GM12878 (cell line): ENCODE results near the gene LETMD1. TPM values are rescaled to one million over a fixed set of nuclear protein-coding genes. Genes with fewer than 3 reads are reported as not detected.

Experiments used
- ATAC-seq: fragments of 200-7000 bp; cut with Tn5 transposase; 3 replicates; pipeline ENCODE4 v1.9.1; 2020; ENCODE audit warnings: mild to moderate bottlenecking, moderate library complexity
- BruUV-seq: library from RNA; stranded (reverse); fragments of 400-500 nt; replicated peaks from 2 replicates; lab custom pipeline; 2021; lab: Mats Ljungman, UMichigan
- CTCF ChIA-PET: fragments of 300-600 bp; sonication (Branson Sonifier 250); formaldehyde crosslinking; extraction: SDS; loops from one replicate; lab custom pipeline; 2021; ENCODE audit warnings: inconsistent platforms; lab: Yijun Ruan, JAX
- POLR2A ChIA-PET: fragments of 350-600 bp; formaldehyde crosslinking; extraction: SDS; loops from one replicate; lab custom pipeline; 2021; ENCODE audit warnings: inconsistent platforms; lab: Charles Lee
- RAD21 ChIA-PET: fragments of 300-600 bp; sonication (Branson Sonifier 250); formaldehyde crosslinking; loops from one replicate; lab custom pipeline; 2023; ENCODE audit warnings: antibody characterized with exemption; ENCODE audit not compliant: unreplicated experiment; lab: Charles Lee
- SMC1A ChIA-PET: fragments of 300-600 bp; sonication (Branson Sonifier 250); formaldehyde crosslinking; loops from one replicate; lab custom pipeline; 2023; ENCODE audit not compliant: unreplicated experiment, uncharacterized antibody; lab: Charles Lee
- DNase-seq: peaks from one replicate; pipeline ENCODE4 v3.0.0-alpha.2; 2011; ENCODE audit warnings: low read depth, low spot score
- FAIRE-seq: peaks from 3 replicates; lab custom pipeline; 2011; peaks lifted over from hg19 to GRCh38; lab: Jason Lieb, UNC
- H2AFZ ChIP-seq: 2 replicates; pipeline ENCODE4 v1.6.0; 2011; ENCODE audit warnings: low read depth, low read length, control low read depth; ENCODE audit not compliant: control insufficient read depth
- H3K27ac ChIP-seq: 2 replicates; pipeline ENCODE4 v1.5.1; 2011; ENCODE audit warnings: control low read depth; ENCODE audit not compliant: control insufficient read depth, insufficient read depth
- H3K27me3 ChIP-seq, 2 experiments: replicated peaks in 1 of 2; 2 replicates each; pipeline versions ENCODE4 v1.6.0 to v1.6.1; 2011; ENCODE audit warnings: low read length in 1 of 2; ENCODE audit not compliant: control insufficient read depth in 2 of 2, insufficient read depth in 2 of 2
- H3K36me3 ChIP-seq, 2 experiments: 2 replicates each; pipeline ENCODE4 v1.5.1; 2011; ENCODE audit warnings: low read length in 1 of 2; ENCODE audit not compliant: control insufficient read depth in 2 of 2, insufficient read depth in 2 of 2
- H3K4me1 ChIP-seq: 2 replicates; pipeline ENCODE4 v1.6.1; 2011; ENCODE audit warnings: mild to moderate bottlenecking, low read length, moderate library complexity, mixed read lengths; ENCODE audit not compliant: control insufficient read depth, insufficient read depth
- H3K4me2 ChIP-seq: 2 replicates; pipeline ENCODE4 v1.6.0; 2011; ENCODE audit warnings: control low read depth; ENCODE audit not compliant: control insufficient read depth, insufficient read depth
- H3K4me3 ChIP-seq: fragments of 200-600 bp; sonication (generic); 2 replicates; pipeline ENCODE4 v1.5.1; 2016
- H3K79me2 ChIP-seq: 2 replicates; pipeline ENCODE4 v1.6.0; 2011; ENCODE audit warnings: low read length; ENCODE audit not compliant: control insufficient read depth, insufficient read depth
- H3K9ac ChIP-seq: 2 replicates; pipeline ENCODE4 v1.8.0; 2011; ENCODE audit warnings: low read length, control low read depth, mixed read lengths; ENCODE audit not compliant: control insufficient read depth, insufficient read depth
- H3K9me3 ChIP-seq: replicated peaks from 3 replicates; pipeline ENCODE4 v1.5.1; 2011; ENCODE audit warnings: mild to moderate bottlenecking, low read length; ENCODE audit not compliant: control insufficient read depth, insufficient read depth
- H4K20me1 ChIP-seq: 2 replicates; pipeline ENCODE4 v1.6.0; 2011; ENCODE audit not compliant: control insufficient read depth, insufficient read depth
- CTCF ChIP-seq, 3 experiments: IDR thresholded peaks in 2 of 3; conservative IDR thresholded peaks in 1 of 3; 2 replicates each; pipeline ENCODE4 v1.5.1; 2011; ENCODE audit warnings: low read depth in 3 of 3, low read length in 3 of 3, mild to moderate bottlenecking in 3 of 3, control low read depth in 2 of 3, moderate library complexity in 2 of 3, inconsistent platforms in 1 of 3, mixed read lengths in 1 of 3; ENCODE audit not compliant: control insufficient read depth in 2 of 3, insufficient read depth in 1 of 3; ENCODE audit errors: extremely low read depth in 1 of 3
- GABPA ChIP-seq: IDR thresholded peaks from 2 replicates; pipeline ENCODE4 v1.6.1; 2014; ENCODE audit warnings: antibody characterized with exemption, low read depth, mild to moderate bottlenecking, inconsistent platforms
- MEF2A ChIP-seq: IDR thresholded peaks from 2 replicates; pipeline ENCODE4 v1.6.1; 2011; ENCODE audit warnings: low read depth, mild to moderate bottlenecking, low read length, moderate library complexity; ENCODE audit not compliant: insufficient read depth
- RAD21 ChIP-seq: IDR thresholded peaks from 2 replicates; pipeline ENCODE4 v1.6.1; 2011; ENCODE audit warnings: mild to moderate bottlenecking, low read depth, low read length, moderate library complexity; ENCODE audit not compliant: insufficient read depth
- SMC3 ChIP-seq: IDR thresholded peaks from 2 replicates; pipeline ENCODE4 v1.6.1; 2011; ENCODE audit warnings: low read length, improper control_type of control experiment, borderline replicate concordance
- WGBS: methylation state at CpG from one replicate; pipeline ENCODE4 v1.1.6; 2016; ENCODE audit warnings: low lambda C conversion rate; ENCODE audit not compliant: insufficient replicate concordance, insufficient coverage; ENCODE audit errors: missing lambda C conversion rate; 5-methylcytosine and 5-hydroxymethylcytosine counted together
- in situ Hi-C: fragments of 300-500 bp; cut with MboI; formaldehyde crosslinking; loops from 9 replicates; pipeline ENCODE4 v1.14.3; 2018; ENCODE audit warnings: mixed read lengths
- intact Hi-C: fragments of 100-400 bp; cut with micrococcal nuclease; formaldehyde crosslinking; loops from one replicate; pipeline ENCODE4 v1.14.2; 2022; ENCODE audit not compliant: unreplicated experiment
- polyA plus RNA-seq, 11 experiments: library from polyadenylated mRNA; depleted of rRNA in 4 of 11; unstranded in 6 of 11; stranded (reverse) in 5 of 11; fragments of >200 nt; fragmentation: Nextera tagmentation in 4 of 11; fragmentation: Illumina TruSeq in 1 of 11; extraction: Ambion mirVana in 4 of 11; extraction: Trizol in 1 of 11; gene quantifications; 1 replicate in 1 of 11; 2 replicates in 10 of 11; pipeline versions ENCODE4 v1.2.1 to v1.2.3, GENCODE V29; 2011 to 2016; ENCODE audit warnings: inconsistent platforms in 2 of 11, missing spikeins in 2 of 11, low read depth in 1 of 11
- total RNA-seq, 4 experiments: library from RNA; depleted of rRNA in 3 of 4; stranded (reverse); fragments of >200 nt in 3 of 4; fragmentation: Illumina TruSeq in 1 of 4; extraction: Trizol in 1 of 4; gene quantifications; 2 replicates each; pipeline versions ENCODE4 v1.2.1 to v1.2.3, GENCODE V29; 2013 to 2021

LETMD1 gene
- total and polyA plus RNA-seq, 10 of the 15 experiments (the other 5 are each of a cell fraction or from before 2014, with no cell fraction given), result 30.3 to 116 (median 51.5) TPM

- RAD21 ChIA-PET, result interaction anchor here (0.6 to 6.1 kb wide), 11 partner anchors 16 to 1559 kb away, joined by 3 to 43 read pairs (median 3); no protein-coding TSS in a partner anchor
- TF ChIP-seq GABPA (no peak), CTCF (IDR thresholded peaks at IDR 0.05 in 2 of 3, conservative IDR thresholded peaks at IDR 0.05 in 1 of 3; ENCODE audit: control insufficient read depth in 2 of 3, extremely low read depth in 1 of 3, insufficient read depth in 1 of 3, low read depth in 3 of 3, low read length in 3 of 3) (peak; percentile 31 to 63 (median 37); a peak in 4 of 6 replicates), RAD21 (peak; percentile 62), MEF2A (no peak), SMC3 (peak; percentile 40; the same call in 1 of the 2 replicates)
- TF ChIP-seq, all 136 proteins: peak for 3
- H3K27me3 ChIP-seq, result no peaks in the 10 kb centered on the region; a peak in 1 of 4 replicates
- no peaks in the 10 kb centered on the region for H4K20me1 ChIP-seq
- ChIA-PET SMC1A (interaction anchor here (0.6 to 3.4 kb wide), 17 partner anchors 19 to 507 kb away, joined by 3 to 31 read pairs (median 4); partner anchors contain the start of gene ATF1), CTCF (interaction anchor here (0.6 to 5.1 kb wide), 22 partner anchors 10 to 321 kb away, joined by 3 to 61 read pairs (median 5); a partner anchor contains a TSS), POLR2A (no interaction called here)
- intact Hi-C loops (loop anchor here (5.0 kb wide), 3 partner anchors 101 to 261 kb away; a partner anchor contains a TSS), in situ Hi-C loops (no loop called here)
- H3K79me2 ChIP-seq, result peaks cover 28% of the 10 kb centered on the region
- 1% methylated on average over 9 of the region's 9 CpGs for WGBS
- H3K36me3 ChIP-seq, result no peaks in the 10 kb centered on the region
- FAIRE-seq (no peak), ATAC-seq (no peak), DNase-seq (no peak)
- H3K27ac ChIP-seq, result no peak overlapping the region
- no peak overlapping the region for H3K4me2 ChIP-seq
- no TSS peak for BruUV-seq
- H3K4me1 ChIP-seq, result peaks cover 11% of the 10 kb centered on the region; the same call in 1 of the 2 replicates
- H3K4me3 ChIP-seq, result no peak overlapping the region
- H2AFZ ChIP-seq, result no peak overlapping the region
- H3K9ac ChIP-seq, result no peak overlapping the region
- no peaks in the 10 kb centered on the region for H3K9me3 ChIP-seq
Observed at GRCh38 chr12:51028126-51028812, 19.9 kb upstream of the LETMD1 start.
